DOHH2 (cell line): ENCODE measurements around the gene GKN2.
"Not testable (repeated sequence)": the region's sequence is repeated elsewhere in the genome, so short reads cannot be mapped to it uniquely, and the experiment has no call there.

ENCODE experiments used
- H3F3A ChIP-seq: fragments of 200-600 bp; sonication (generic), shearing (Covaris generic); 2 replicates; pipeline ENCODE4 v1.6.0; 2016; ENCODE audit warnings: antibody characterized with exemption, mild to moderate bottlenecking; ENCODE audit not compliant: control insufficient read depth, insufficient read depth
- H3K27ac ChIP-seq: fragments of 200-600 bp; sonication (generic); 2 replicates; pipeline ENCODE4 v1.5.1; 2014; ENCODE audit warnings: low read depth, mild to moderate bottlenecking, low read length, moderate library complexity
- H3K27me3 ChIP-seq: fragments of 200-600 bp; sonication (generic); 2 replicates; pipeline ENCODE4 v1.6.1; 2014; ENCODE audit warnings: mild to moderate bottlenecking, low read length, mixed read lengths; ENCODE audit not compliant: control insufficient read depth
- H3K36me3 ChIP-seq: fragments of 200-600 bp; sonication (generic); 2 replicates; pipeline ENCODE4 v1.6.1; 2014; ENCODE audit warnings: mild to moderate bottlenecking, low read length, moderate library complexity, mixed read lengths; ENCODE audit not compliant: control insufficient read depth
- H3K4me1 ChIP-seq: fragments of 200-600 bp; sonication (generic); 2 replicates; pipeline ENCODE4 v1.6.1; 2014; ENCODE audit warnings: mild to moderate bottlenecking, low read length, mixed read lengths; ENCODE audit not compliant: control insufficient read depth
- H3K4me2 ChIP-seq: fragments of 200-600 bp; sonication (generic); 2 replicates; pipeline ENCODE4 v1.6.0; 2014; ENCODE audit warnings: mild to moderate bottlenecking, low read length, moderate library complexity
- H3K4me3 ChIP-seq: fragments of 200-600 bp; sonication (generic); 2 replicates; pipeline ENCODE4 v1.5.1; 2014; ENCODE audit warnings: mild to moderate bottlenecking, low read length, mixed read lengths
- H3K79me2 ChIP-seq: fragments of 200-600 bp; sonication (generic); 2 replicates; pipeline ENCODE4 v1.6.1; 2014; ENCODE audit warnings: mild to moderate bottlenecking, low read length, mixed read lengths; ENCODE audit not compliant: control insufficient read depth
- H3K9me2 ChIP-seq: fragments of 200-600 bp; sonication (generic); replicated peaks from 2 replicates; pipeline ENCODE4 v1.6.1; 2014; ENCODE audit warnings: mild to moderate bottlenecking, low read length, mixed read lengths; ENCODE audit not compliant: control insufficient read depth
- H3K9me3 ChIP-seq: fragments of 200-600 bp; sonication (generic); 2 replicates; pipeline ENCODE4 v1.6.1; 2014; ENCODE audit warnings: antibody characterized with exemption, low read length, mixed read lengths; ENCODE audit not compliant: control insufficient read depth, insufficient read depth
- H4K20me1 ChIP-seq: fragments of 200-600 bp; sonication (generic); 2 replicates; pipeline ENCODE4 v1.6.0; 2014; ENCODE audit warnings: low read depth, mild to moderate bottlenecking, antibody characterized with exemption, low read length, moderate library complexity; ENCODE audit not compliant: control insufficient read depth, insufficient read depth
- CTCF ChIP-seq: fragments of 200-600 bp; sonication (generic); IDR thresholded peaks from one replicate; pipeline ENCODE4 v1.5.1; 2014; ENCODE audit warnings: antibody characterized with exemption, mild to moderate bottlenecking, low read depth, low read length; ENCODE audit not compliant: poor library complexity, severe bottlenecking
- EZH2phosphoT487 ChIP-seq: fragments of 200-600 bp; sonication (generic); IDR thresholded peaks from 2 replicates; pipeline ENCODE4 v1.6.1; 2017; ENCODE audit warnings: borderline replicate concordance, mild to moderate bottlenecking, antibody characterized with exemption, low read length, moderate library complexity, mixed read lengths

The GKN2 gene

GRCh38 chr2:68961380-68961779 is 8.7 kb upstream of the GKN2 start:
- Histone ChIP-seq H3K4me1 (no peaks in the 10 kb centered on the region), H3K9me3 (no peaks in the 10 kb centered on the region), H3K79me2 (no peaks in the 10 kb centered on the region), H3K4me2 (no peak overlapping the region), H3K9me2 (no peaks in the 10 kb centered on the region), H3K36me3 (no peaks in the 10 kb centered on the region), H3K27me3 (peaks cover 8% of the 10 kb centered on the region), H4K20me1 (no peaks in the 10 kb centered on the region), H3K27ac (no peak overlapping the region), H3K4me3 (no peak overlapping the region), H3F3A (no peaks in the 10 kb centered on the region)
- no peak for TF ChIP-seq EZH2phosphoT487
- no peak for TF ChIP-seq CTCF

- Histone ChIP-seq H3K9me2 (no peaks in the 10 kb centered on the region), H3K9me3 (no peaks in the 10 kb centered on the region), H3K27ac (no peak overlapping the region), H3K4me3 (no peak overlapping the region), H3K27me3 (peaks cover 16% of the 10 kb centered on the region), H4K20me1 (no peaks in the 10 kb centered on the region), H3F3A (no peaks in the 10 kb centered on the region), H3K36me3 (no peaks in the 10 kb centered on the region), H3K4me1 (no peaks in the 10 kb centered on the region), H3K4me2 (no peak overlapping the region), H3K79me2 (no peaks in the 10 kb centered on the region)
- TF ChIP-seq EZH2phosphoT487 (no peak), CTCF (no peak)
These were observed 6.3 kb upstream of the GKN2 start for GRCh38 chr2:68959001-68959400.

GRCh38 chr2:68955432-68955831 is 2.7 kb upstream of the GKN2 start:
- not testable (repeated sequence) for H4K20me1 ChIP-seq, H3K4me1 ChIP-seq, H3K4me2 ChIP-seq, H3K9me2 ChIP-seq, H3K36me3 ChIP-seq, H3K9me3 ChIP-seq, H3F3A ChIP-seq, H3K4me3 ChIP-seq, H3K27ac ChIP-seq, H3K79me2 ChIP-seq
- H3K27me3 ChIP-seq: peaks cover 37% of the 10 kb centered on the region

- peaks cover 30% of the 10 kb centered on the region for H3K27me3 ChIP-seq
- no peak overlapping the region for H3K4me2 ChIP-seq
- no peak overlapping the region for H3K27ac ChIP-seq
- no peaks in the 10 kb centered on the region for H3K36me3 ChIP-seq
- no peaks in the 10 kb centered on the region for H3K4me1 ChIP-seq
- no peaks in the 10 kb centered on the region for H3K9me2 ChIP-seq
- no peaks in the 10 kb centered on the region for H3F3A ChIP-seq
- no peak overlapping the region for H3K4me3 ChIP-seq
- TF ChIP-seq EZH2phosphoT487: no peak
- TF ChIP-seq CTCF: no peak
- no peaks in the 10 kb centered on the region for H3K9me3 ChIP-seq
- no peaks in the 10 kb centered on the region for H3K79me2 ChIP-seq
- H4K20me1 ChIP-seq: no peaks in the 10 kb centered on the region
These were observed 794 bp downstream of the GKN2 start for GRCh38 chr2:68951899-68952298.
